KMS-11 (cell line): ENCODE measurements around the gene RARRES1.

Source experiments
- H2AFZ ChIP-seq: fragments of 200-600 bp; sonication (generic); 2 replicates; pipeline ENCODE4 v1.6.1; 2016; ENCODE audit warnings: antibody characterized with exemption, mixed run types, low read depth
- H3K27ac ChIP-seq: fragments of 200-600 bp; sonication (generic); 2 replicates; pipeline ENCODE4 v1.6.1; 2016; ENCODE audit warnings: mild to moderate bottlenecking, mixed run types
- H3K27me3 ChIP-seq: fragments of 200-600 bp; sonication (generic); 2 replicates; pipeline ENCODE4 v1.6.1; 2017; ENCODE audit warnings: mild to moderate bottlenecking, low read depth, mixed run types, moderate library complexity; ENCODE audit not compliant: insufficient read depth
- H3K36me3 ChIP-seq: fragments of 200-600 bp; sonication (generic); 2 replicates; pipeline ENCODE4 v1.6.1; 2017; ENCODE audit warnings: mild to moderate bottlenecking, mixed run types; ENCODE audit not compliant: insufficient read depth
- H3K4me1 ChIP-seq: fragments of 200-600 bp; sonication (generic); 2 replicates; pipeline ENCODE4 v1.6.1; 2016; ENCODE audit warnings: mild to moderate bottlenecking, low read depth, mixed run types; ENCODE audit not compliant: poor library complexity, severe bottlenecking
- H3K4me2 ChIP-seq: fragments of 200-600 bp; sonication (generic); 2 replicates; pipeline ENCODE4 v1.7.0; 2016; ENCODE audit warnings: mild to moderate bottlenecking, mixed run types
- H3K4me3 ChIP-seq: fragments of 200-600 bp; sonication (generic); IDR thresholded peaks from 2 replicates; pipeline ENCODE4 v1.6.1; 2017; ENCODE audit warnings: low read depth, low read length, mixed read lengths; ENCODE audit not compliant: insufficient read depth
- H3K79me2 ChIP-seq: fragments of 200-600 bp; sonication (generic); 2 replicates; pipeline ENCODE4 v1.6.1; 2016; ENCODE audit warnings: low read depth, mixed run types; ENCODE audit not compliant: insufficient read depth
- H3K9ac ChIP-seq: fragments of 200-600 bp; sonication (generic); 2 replicates; pipeline ENCODE4 v1.6.1; 2016; ENCODE audit warnings: mild to moderate bottlenecking, mixed run types
- H4K20me1 ChIP-seq: fragments of 200-600 bp; sonication (generic); 2 replicates; pipeline ENCODE4 v1.6.1; 2016; ENCODE audit warnings: mild to moderate bottlenecking, mixed run types; ENCODE audit not compliant: insufficient read depth
- TF ChIP-seq, protein P1 (sequence below): fragments of 200-600 bp; sonication (generic); conservative IDR thresholded peaks from 2 replicates; pipeline ENCODE4 v1.6.1; 2017; ENCODE audit warnings: low read depth, mild to moderate bottlenecking, antibody characterized with exemption, low read length, moderate library complexity, mixed read lengths

RARRES1 gene

DNA sequence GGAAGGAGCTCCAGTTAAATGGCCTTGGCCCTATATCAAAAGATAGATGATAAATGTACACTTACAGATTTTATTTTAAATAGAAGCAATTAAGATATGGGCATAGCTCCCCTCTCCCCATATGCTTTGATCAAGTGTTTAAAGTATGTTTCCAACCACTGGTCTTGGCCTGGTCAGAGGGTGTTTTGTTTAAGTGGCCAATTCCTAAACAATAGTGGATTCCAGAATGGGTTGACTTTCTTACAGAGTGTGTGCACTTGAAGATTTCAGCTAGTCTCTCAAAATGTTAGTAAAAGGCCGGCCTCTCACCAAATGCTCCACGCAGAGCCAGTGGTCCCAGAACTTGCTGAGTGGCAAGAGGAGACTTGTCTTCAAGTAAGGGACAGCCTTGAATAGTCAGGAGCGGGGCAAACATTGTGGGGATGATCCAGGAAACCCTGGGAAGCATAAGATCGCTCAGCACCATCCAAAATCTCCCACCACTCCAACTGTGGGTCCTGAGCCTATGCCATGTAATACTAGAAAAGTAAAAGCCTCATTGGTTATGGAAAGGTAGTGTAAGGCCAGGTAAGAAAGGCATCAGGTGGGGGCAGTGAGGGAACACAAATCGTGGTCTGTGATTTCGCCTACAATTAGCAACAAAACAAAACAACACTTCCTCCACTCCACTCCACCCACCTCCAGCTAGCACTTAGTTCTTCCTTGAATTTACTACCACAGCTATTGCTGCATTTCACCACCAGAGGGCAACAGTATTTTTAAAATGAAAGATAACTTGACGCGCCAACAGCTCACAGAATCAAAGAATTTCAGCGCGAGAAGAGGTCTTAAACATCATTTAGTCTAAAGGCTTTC, 4.8 kb downstream of the RARRES1 start:
- no peaks in the 10 kb centered on the region for H3K4me1 ChIP-seq
- no peak overlapping the region for H3K9ac ChIP-seq
- H4K20me1 ChIP-seq: no peaks in the 10 kb centered on the region
- TF ChIP-seq, protein P1, sequence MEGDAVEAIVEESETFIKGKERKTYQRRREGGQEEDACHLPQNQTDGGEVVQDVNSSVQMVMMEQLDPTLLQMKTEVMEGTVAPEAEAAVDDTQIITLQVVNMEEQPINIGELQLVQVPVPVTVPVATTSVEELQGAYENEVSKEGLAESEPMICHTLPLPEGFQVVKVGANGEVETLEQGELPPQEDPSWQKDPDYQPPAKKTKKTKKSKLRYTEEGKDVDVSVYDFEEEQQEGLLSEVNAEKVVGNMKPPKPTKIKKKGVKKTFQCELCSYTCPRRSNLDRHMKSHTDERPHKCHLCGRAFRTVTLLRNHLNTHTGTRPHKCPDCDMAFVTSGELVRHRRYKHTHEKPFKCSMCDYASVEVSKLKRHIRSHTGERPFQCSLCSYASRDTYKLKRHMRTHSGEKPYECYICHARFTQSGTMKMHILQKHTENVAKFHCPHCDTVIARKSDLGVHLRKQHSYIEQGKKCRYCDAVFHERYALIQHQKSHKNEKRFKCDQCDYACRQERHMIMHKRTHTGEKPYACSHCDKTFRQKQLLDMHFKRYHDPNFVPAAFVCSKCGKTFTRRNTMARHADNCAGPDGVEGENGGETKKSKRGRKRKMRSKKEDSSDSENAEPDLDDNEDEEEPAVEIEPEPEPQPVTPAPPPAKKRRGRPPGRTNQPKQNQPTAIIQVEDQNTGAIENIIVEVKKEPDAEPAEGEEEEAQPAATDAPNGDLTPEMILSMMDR: peak; percentile 88
- no peaks in the 10 kb centered on the region for H3K36me3 ChIP-seq
- no peak overlapping the region for H3K4me2 ChIP-seq
- H2AFZ ChIP-seq: no peak overlapping the region
- no peak overlapping the region for H3K4me3 ChIP-seq
- H3K79me2 ChIP-seq: no peaks in the 10 kb centered on the region
- H3K27me3 ChIP-seq: no peaks in the 10 kb centered on the region
- H3K27ac ChIP-seq: no peak overlapping the region

DNA sequence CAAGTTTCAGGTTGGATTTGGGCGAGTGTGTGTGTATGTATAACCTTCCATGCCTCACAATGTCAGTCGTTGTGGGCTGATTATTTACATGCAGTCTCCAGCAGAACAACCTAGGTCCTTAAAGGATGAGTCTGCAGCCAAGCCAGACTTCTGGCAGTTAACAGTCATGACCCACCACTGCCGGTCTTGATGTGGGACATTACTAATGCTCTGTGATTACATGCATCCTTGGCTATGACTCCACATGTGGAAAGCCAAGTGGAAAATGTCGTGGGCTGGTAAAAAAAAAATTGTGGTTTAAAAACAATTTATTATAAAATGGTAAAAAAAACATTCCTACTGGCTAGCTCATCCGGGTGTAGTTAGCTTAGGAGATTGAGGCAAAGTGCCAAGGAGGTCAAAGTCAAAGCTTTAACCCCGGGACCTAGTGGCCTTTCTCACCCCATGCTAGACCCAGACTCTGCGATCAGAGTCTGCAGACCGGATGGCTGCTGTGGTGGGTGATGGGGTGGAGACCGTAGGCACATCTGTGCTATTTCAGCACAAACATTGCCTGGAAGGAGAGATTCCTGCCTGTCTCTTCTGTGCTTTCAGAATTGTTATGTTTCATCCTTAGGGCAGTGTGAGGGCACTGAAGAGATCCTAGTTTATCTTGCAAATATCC, 6.8 kb downstream of the RARRES1 start:
- Histone ChIP-seq H3K9ac (no peak overlapping the region), H3K36me3 (no peaks in the 10 kb centered on the region), H3K4me1 (no peaks in the 10 kb centered on the region), H3K4me2 (no peak overlapping the region), H3K79me2 (no peaks in the 10 kb centered on the region), H3K4me3 (no peak overlapping the region), H3K27me3 (no peaks in the 10 kb centered on the region), H4K20me1 (no peaks in the 10 kb centered on the region), H3K27ac (no peak overlapping the region), H2AFZ (no peak overlapping the region)
- TF ChIP-seq, protein P1: no peak

DNA sequence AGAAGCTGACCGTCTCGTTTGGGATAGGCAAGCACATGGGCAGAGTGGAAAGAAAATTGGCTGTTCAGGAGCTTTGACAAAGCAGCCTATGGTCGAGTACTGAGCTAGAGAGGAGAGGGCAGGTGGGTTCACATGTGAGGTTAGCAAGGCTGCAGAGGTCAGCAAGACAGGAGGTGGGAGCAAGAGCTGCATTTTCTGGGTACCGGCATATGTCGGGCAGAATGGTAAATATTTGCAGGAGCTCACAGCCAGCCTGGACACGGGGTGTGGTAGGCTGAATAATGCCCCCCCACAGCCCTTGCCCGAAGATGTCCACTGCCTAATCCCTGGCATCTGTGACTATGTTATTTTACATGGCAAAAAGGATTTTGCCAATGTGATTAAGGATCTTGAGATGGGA, 8.3 kb downstream of the RARRES1 start:
- H3K27ac ChIP-seq: no peak overlapping the region
- H3K4me3 ChIP-seq: no peak overlapping the region
- H3K4me1 ChIP-seq: no peaks in the 10 kb centered on the region
- no peak overlapping the region for H2AFZ ChIP-seq
- TF ChIP-seq, protein P1: no peak
- no peaks in the 10 kb centered on the region for H3K27me3 ChIP-seq
- H4K20me1 ChIP-seq: no peaks in the 10 kb centered on the region
- H3K36me3 ChIP-seq: no peaks in the 10 kb centered on the region
- H3K79me2 ChIP-seq: no peaks in the 10 kb centered on the region
- no peak overlapping the region for H3K9ac ChIP-seq
- H3K4me2 ChIP-seq: no peak overlapping the region

DNA sequence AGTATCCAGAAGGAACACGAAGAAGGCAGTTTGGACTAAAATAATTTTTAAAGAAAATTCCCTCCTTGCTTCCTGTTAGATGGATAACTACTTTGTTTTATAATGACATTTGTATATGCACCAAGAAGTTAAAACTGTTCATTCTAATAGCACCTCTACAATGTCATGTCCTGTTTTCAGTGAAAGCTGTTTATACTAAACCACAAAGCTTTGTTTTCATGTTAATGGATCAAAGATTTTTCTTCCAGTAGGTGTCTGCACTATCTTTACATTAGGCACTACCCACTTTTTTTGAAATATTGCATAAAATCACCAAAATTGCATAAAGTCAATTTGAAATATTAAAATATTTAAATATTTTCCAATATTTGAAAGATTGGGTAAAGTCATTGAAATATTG, 10.1 kb downstream of the RARRES1 start:
- no peak overlapping the region for H3K4me2 ChIP-seq

More for the DNA sequence above, 10.1 kb downstream of the RARRES1 start:
- Histone ChIP-seq H3K36me3 (no peaks in the 10 kb centered on the region), H3K27ac (no peak overlapping the region), H2AFZ (no peak overlapping the region), H4K20me1 (no peaks in the 10 kb centered on the region), H3K4me1 (no peaks in the 10 kb centered on the region), H3K9ac (no peak overlapping the region), H3K27me3 (no peaks in the 10 kb centered on the region), H3K79me2 (no peaks in the 10 kb centered on the region), H3K4me3 (no peak overlapping the region)
- TF ChIP-seq, protein P1: no peak
